OCI-LY1 (cell line): ENCODE results near the gene DOCK2.

Experiments
- H2AFZ ChIP-seq: fragments of 200-600 bp; sonication (generic), shearing (Covaris generic); 2 replicates; pipeline ENCODE4 v1.6.0; 2014; ENCODE audit warnings: antibody characterized with exemption, mild to moderate bottlenecking, low read length
- H3F3A ChIP-seq: fragments of 200-600 bp; sonication (generic), shearing (Covaris generic); 2 replicates; pipeline ENCODE4 v1.6.0; 2014; ENCODE audit warnings: mild to moderate bottlenecking, antibody characterized with exemption, low read length, moderate library complexity; ENCODE audit not compliant: insufficient read depth
- H3K27ac ChIP-seq: fragments of 200-600 bp; sonication (generic); 2 replicates; pipeline ENCODE4 v1.5.1; 2014; ENCODE audit warnings: low read length, mixed run types, mild to moderate bottlenecking, low read depth; ENCODE audit not compliant: poor library complexity, severe bottlenecking
- H3K27me3 ChIP-seq: fragments of 200-600 bp; sonication (generic); 2 replicates; pipeline ENCODE4 v1.6.0; 2014; ENCODE audit warnings: antibody characterized with exemption, mild to moderate bottlenecking, low read length, moderate library complexity; ENCODE audit not compliant: insufficient read depth
- H3K36me3 ChIP-seq: fragments of 200-600 bp; sonication (generic); 2 replicates; pipeline ENCODE4 v1.6.1; 2014; ENCODE audit warnings: mild to moderate bottlenecking, antibody characterized with exemption, low read length, moderate library complexity, mixed read lengths; ENCODE audit not compliant: insufficient read depth
- H3K4me1 ChIP-seq: fragments of 200-600 bp; sonication (generic); 2 replicates; pipeline ENCODE4 v1.5.1; 2014; ENCODE audit warnings: mild to moderate bottlenecking, low read length, moderate library complexity; ENCODE audit not compliant: insufficient read depth, severe bottlenecking
- H3K4me2 ChIP-seq: fragments of 200-600 bp; sonication (generic), shearing (Covaris generic); 2 replicates; pipeline ENCODE4 v1.6.1; 2014; ENCODE audit warnings: low read length
- H3K4me3 ChIP-seq: fragments of 200-600 bp; sonication (generic); 2 replicates; pipeline ENCODE4 v1.5.1; 2014; ENCODE audit warnings: low read length, low read depth, mild to moderate bottlenecking, mixed read lengths; ENCODE audit not compliant: poor library complexity, severe bottlenecking
- H3K79me2 ChIP-seq: fragments of 200-600 bp; shearing (Covaris generic); 2 replicates; pipeline ENCODE4 v1.6.1; 2016; ENCODE audit warnings: mixed run types, low read length, mixed read lengths; ENCODE audit not compliant: insufficient read depth
- H3K9ac ChIP-seq: fragments of 200-600 bp; sonication (generic), shearing (Covaris generic); 2 replicates; pipeline ENCODE4 v1.6.1; 2014; ENCODE audit warnings: mild to moderate bottlenecking, low read length, mixed read lengths
- H3K9me2 ChIP-seq: fragments of 200-600 bp; sonication (generic), shearing (Covaris generic); 2 replicates; pipeline ENCODE4 v1.6.1; 2014; ENCODE audit warnings: low read depth, mild to moderate bottlenecking, low read length, mixed read lengths
- H3K9me3 ChIP-seq: fragments of 200-600 bp; shearing (Covaris generic); 2 replicates; pipeline ENCODE4 v1.6.1; 2014; ENCODE audit warnings: low read length, mixed read lengths
- H4K20me1 ChIP-seq: fragments of 200-600 bp; sonication (generic), shearing (Covaris generic); 2 replicates; pipeline ENCODE4 v1.6.0; 2016; ENCODE audit warnings: mild to moderate bottlenecking, low read length; ENCODE audit not compliant: insufficient read depth
- CTCF ChIP-seq: fragments of 200-600 bp; sonication (generic), shearing (Covaris generic); IDR thresholded peaks from 2 replicates; pipeline ENCODE4 v1.5.1; 2017; ENCODE audit warnings: mild to moderate bottlenecking, antibody characterized with exemption, low read length, moderate library complexity, mixed read lengths
- EZH2 ChIP-seq: fragments of 200-600 bp; sonication (generic), shearing (Covaris generic); IDR thresholded peaks from 2 replicates; pipeline ENCODE4 v1.8.0; 2017; ENCODE audit warnings: borderline replicate concordance, mixed run types, mild to moderate bottlenecking, antibody characterized with exemption, low read length, moderate library complexity, mixed read lengths

The DOCK2 gene

GRCh38 chr5:170078458-170078857 is 441.4 kb downstream of the DOCK2 start:
- H4K20me1 ChIP-seq: no peaks in the 10 kb centered on the region
- no peak overlapping the region for H3K4me2 ChIP-seq

DNA sequence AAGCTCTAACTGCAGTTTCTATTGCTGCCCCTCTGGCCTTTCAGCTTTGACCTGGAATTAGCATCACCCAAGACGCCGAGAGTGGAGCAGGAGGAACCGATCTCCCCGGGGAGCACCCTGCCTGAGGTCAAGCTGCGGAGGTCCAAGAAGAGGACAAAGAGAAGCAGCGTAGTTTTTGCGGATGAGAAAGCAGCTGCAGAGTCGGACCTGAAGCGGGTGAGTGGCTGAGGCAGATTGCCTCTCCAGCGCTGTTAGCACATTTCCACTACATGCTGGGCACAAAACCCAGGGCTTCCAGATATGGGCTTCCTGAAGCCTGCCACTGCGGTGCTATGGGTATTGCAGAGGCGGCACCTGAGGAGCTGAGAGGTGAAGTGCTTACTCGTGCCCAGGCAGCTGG is 441.9 kb downstream of the DOCK2 start:
- Histone ChIP-seq H3K27ac (no peak overlapping the region), H3K27me3 (no peaks in the 10 kb centered on the region), H3K79me2 (no peaks in the 10 kb centered on the region), H3K4me1 (no peaks in the 10 kb centered on the region), H3F3A (no peaks in the 10 kb centered on the region), H3K9ac (no peak overlapping the region), H3K4me3 (no peak overlapping the region), H3K4me2 (no peak overlapping the region), H2AFZ (no peak overlapping the region), H3K36me3 (peaks cover 84% of the 10 kb centered on the region), H3K9me3 (no peaks in the 10 kb centered on the region), H4K20me1 (no peaks in the 10 kb centered on the region), H3K9me2 (no peaks in the 10 kb centered on the region)
- TF ChIP-seq EZH2 (no peak), CTCF (no peak)

More at GRCh38 chr5:170078458-170078857, 441.4 kb downstream of the DOCK2 start:
- peaks cover 79% of the 10 kb centered on the region for H3K36me3 ChIP-seq
- no peak overlapping the region for H3K9ac ChIP-seq
- TF ChIP-seq CTCF (no peak), EZH2 (no peak)
- H3K4me3 ChIP-seq: no peak overlapping the region
- H3K27me3 ChIP-seq: no peaks in the 10 kb centered on the region
- H3K27ac ChIP-seq: no peak overlapping the region
- no peaks in the 10 kb centered on the region for H3K79me2 ChIP-seq
- H3K4me1 ChIP-seq: no peaks in the 10 kb centered on the region
- H3K9me3 ChIP-seq: no peaks in the 10 kb centered on the region
- no peak overlapping the region for H2AFZ ChIP-seq
- H3K9me2 ChIP-seq: no peaks in the 10 kb centered on the region
- H3F3A ChIP-seq: no peaks in the 10 kb centered on the region

DNA sequence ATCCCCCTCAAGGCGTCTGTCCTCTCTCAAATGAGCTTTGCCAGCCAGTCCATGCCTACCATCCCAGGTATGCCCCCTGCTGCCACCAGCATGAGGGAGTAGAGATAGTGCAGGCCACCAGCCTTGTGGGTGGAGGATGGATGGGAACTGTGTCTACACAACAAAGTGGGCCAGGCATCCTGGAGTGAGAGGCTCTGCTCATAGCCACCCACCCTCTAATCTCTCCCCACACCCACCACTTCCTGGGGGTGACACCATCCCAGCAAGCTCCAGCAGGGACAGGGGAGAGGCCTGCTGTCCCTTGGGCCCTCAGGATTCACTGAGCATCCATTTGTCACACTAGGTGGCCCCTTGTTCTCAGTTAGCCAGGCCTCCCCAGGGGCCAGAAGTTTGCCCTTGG is 443.1 kb downstream of the DOCK2 start:
- Histone ChIP-seq H3K9ac (no peak overlapping the region), H3F3A (no peaks in the 10 kb centered on the region), H3K4me2 (no peak overlapping the region), H3K9me3 (no peaks in the 10 kb centered on the region), H3K4me1 (no peaks in the 10 kb centered on the region), H4K20me1 (no peaks in the 10 kb centered on the region), H3K9me2 (no peaks in the 10 kb centered on the region), H3K27ac (no peak overlapping the region), H2AFZ (no peak overlapping the region), H3K4me3 (no peak overlapping the region), H3K79me2 (no peaks in the 10 kb centered on the region), H3K27me3 (no peaks in the 10 kb centered on the region), H3K36me3 (peaks cover 96% of the 10 kb centered on the region)
- TF ChIP-seq CTCF (no peak), EZH2 (no peak)
